NCI-H748 (cell line): ENCODE results near the gene B3GALT5.
A peak's percentile ranks its signal among the peaks of the same experiment; 100 is the strongest.

Experiments
- DNase-seq: peaks from one replicate; lab custom pipeline; 2025; ENCODE audit not compliant: unreplicated experiment; lab: John Stamatoyannopoulos, UW

Gene B3GALT5

GRCh38 chr21:39690454-39690853 lies 77.7 kb downstream of the B3GALT5 start:
- DNase-seq, result no peak

- DNase-seq, result no peak
These were observed 82.0 kb downstream of the B3GALT5 start for GRCh38 chr21:39694750-39695149.

GRCh38 chr21:39696196-39696595 lies 83.5 kb downstream of the B3GALT5 start:
- DNase-seq, result peak; percentile 47

GRCh38 chr21:39696618-39697017 lies 83.9 kb downstream of the B3GALT5 start:
- DNase-seq, result peak; percentile 89

DNA sequence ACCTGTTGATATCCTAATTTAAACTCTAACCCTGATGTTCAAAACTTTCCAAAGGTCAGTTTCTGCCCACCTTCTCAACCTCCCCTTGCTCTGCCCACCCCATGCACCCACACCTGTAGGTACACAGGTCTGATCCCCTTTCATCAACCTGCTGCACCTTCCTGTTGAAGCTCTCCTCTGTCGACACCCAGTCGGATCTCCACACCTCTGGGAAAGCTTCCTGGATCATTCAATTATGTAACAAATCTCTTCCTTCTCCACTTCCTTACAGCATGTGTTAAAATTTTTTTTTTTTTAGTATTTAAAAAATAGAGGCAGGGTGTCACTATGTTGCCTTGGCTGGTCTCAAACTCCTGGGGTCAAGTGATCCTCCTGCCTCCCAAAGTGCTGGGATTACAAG lies 87.6 kb downstream of the B3GALT5 start:
- no peak for DNase-seq

- no peak for DNase-seq
These were observed 90.8 kb downstream of the B3GALT5 start for GRCh38 chr21:39703578-39703977.

GRCh38 chr21:39705849-39706248 lies 93.1 kb downstream of the B3GALT5 start:
- DNase-seq, result peak; percentile 15

DNA sequence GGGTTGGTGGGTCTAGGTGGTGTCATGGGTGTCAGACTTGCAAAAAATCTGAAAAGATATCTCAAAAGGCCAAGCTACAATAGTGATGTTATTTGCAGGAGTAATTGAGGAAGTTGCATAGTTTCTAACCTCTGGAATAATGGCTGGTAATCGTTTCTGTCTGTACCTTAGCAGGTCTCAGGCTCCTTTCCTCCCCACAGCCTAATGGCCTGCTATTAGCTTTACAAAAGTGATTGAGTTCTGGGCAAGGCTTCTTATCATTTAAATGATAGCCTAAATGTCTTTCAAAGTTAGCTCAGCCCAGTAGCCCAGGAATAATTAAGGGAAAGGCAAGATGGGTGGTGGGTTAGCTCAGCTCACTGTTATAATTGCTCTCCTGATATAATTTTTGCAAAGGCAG lies 94.6 kb downstream of the B3GALT5 start:
- no peak for DNase-seq

DNA sequence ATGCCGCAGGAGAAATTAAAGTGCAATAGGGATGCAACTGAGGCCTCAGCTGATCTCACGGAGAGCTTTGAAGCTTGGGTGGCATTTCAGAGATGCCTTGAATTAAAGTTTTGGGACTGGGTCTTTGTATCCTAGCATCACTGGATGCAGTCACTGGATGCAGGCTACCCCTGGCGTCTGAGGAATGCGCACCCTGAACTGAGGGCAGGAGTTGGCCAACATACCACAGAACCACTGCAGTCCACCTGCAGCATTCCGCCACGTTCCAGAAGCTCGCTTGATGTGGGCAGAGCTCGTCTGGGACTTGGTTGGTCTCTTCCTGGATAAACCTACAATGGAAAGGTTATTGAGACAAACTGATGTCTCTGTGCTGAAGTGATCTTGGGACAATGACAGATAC lies 98.1 kb downstream of the B3GALT5 start:
- no peak for DNase-seq

DNA sequence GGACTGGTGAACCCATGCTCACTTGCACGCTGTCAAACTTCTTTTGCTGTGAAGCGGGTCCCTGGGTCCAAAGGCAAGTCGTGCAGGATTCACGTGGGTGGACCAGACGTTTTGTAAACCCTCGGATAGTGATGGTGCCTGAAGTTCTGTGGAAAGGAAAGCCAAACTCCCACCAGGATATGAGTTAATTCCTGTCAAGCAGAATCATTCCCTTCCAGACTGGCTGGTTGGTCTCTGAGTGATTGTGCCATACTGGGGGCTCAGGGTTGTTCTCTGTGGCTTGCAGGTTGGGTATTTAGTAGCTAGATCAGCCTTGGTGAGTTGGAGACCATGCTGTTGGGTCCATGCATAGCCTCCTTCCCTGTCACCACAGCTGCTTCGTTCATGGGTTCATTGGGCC lies 99.5 kb downstream of the B3GALT5 start:
- no peak for DNase-seq

GRCh38 chr21:39712976-39713375 lies 100.2 kb downstream of the B3GALT5 start:
- peak; percentile 56 for DNase-seq

GRCh38 chr21:39713905-39714304 lies 101.2 kb downstream of the B3GALT5 start:
- DNase-seq, result no peak

DNA sequence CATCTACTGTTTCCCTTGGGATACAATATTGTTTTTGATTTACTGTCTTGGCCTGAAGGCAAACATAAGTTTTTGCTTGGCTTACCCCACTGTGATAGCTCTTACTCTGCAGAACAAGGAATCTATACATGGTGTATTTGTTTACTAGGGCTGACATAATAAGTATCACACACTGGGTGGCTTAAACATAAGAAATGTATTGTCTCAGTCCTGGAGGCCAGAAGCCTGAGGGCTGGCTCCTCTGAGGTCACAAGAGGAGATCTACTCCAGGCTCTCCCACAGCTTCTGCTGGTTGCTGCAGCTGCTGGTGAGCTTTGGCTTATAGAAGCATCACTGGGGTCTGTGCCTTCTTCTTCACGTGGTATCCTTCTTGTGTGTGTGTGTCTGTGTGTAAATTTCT lies 101.6 kb downstream of the B3GALT5 start:
- DNase-seq, result no peak

GRCh38 chr21:39715804-39716397 lies 103.2 kb downstream of the B3GALT5 start:
- DNase-seq, result peak; percentile 60

- DNase-seq, result no peak
These were observed 107.5 kb downstream of the B3GALT5 start for GRCh38 chr21:39720126-39720778.

GRCh38 chr21:39721885-39722284 lies 109.1 kb downstream of the B3GALT5 start:
- no peak for DNase-seq
